Measurements from ENCODE around the gene LRCOL1. TPM values are rescaled to one million over a fixed set of nuclear protein-coding genes. Genes with fewer than 3 reads are reported as not detected.

Gene LRCOL1
- total RNA-seq, 1 experiment from 2014 or later, result not detected

DNA sequence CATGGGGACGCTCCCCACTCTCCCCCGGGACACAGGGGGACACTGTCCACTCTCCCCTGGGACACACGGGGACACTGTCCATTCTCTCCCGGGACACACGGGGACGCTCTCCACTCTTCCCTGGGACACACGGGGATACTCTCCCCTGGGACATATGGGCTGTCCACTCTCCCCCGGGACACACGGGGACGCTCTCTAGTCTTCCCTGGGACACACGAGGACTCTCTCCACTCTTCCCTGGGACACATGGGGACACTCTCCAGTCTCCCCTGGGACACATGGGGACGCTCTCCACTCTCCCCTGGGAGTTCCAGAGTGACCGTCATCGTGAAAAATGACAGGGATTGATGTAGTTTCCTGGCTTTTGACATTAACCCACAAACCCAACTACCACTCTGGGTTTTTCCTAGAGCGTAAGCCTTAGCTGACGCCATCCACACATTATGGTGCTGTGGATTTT is 5.2 kb upstream of the LRCOL1 start:
- in situ Hi-C loops (cut with HindIII; ENCODE audit: low pct_unique_long_range_greater_than_20kb, low sequenced_read_pairs) (no loop called here), intact Hi-C loops (cut with micrococcal nuclease; ENCODE audit: unreplicated experiment) (loop anchor here (2.0 kb wide), 1 partner anchor 201 kb away; no protein-coding TSS in a partner anchor)
- Histone ChIP-seq H3K27me3 (ENCODE audit: control insufficient read depth, insufficient read depth, low read length) (peaks cover 6% of the 10 kb centered on the region; the same call in 1 of the 2 replicates), H3K4me1 (ENCODE audit: control insufficient read depth, insufficient read depth, low read length) (no peaks in the 10 kb centered on the region), H3K27ac (ENCODE audit: low read length) (no peak overlapping the region), H3K4me3 (ENCODE audit: low read depth in 2 of 2, low read length in 2 of 2) (no peak overlapping the region), H3K9me3 (ENCODE audit: control insufficient read depth, insufficient read depth, low read depth, low read length) (no peaks in the 10 kb centered on the region), H3K36me3 (ENCODE audit: control insufficient read depth, insufficient read depth, low read length) (no peaks in the 10 kb centered on the region)
- no TSS peak for BruUV-seq (replicated peaks)
- DNase-seq (ENCODE audit: low read depth, low spot score), result no peak
- POLR2A ChIA-PET, result no interaction called here
- CTCF ChIA-PET, result interaction anchor here (1.1 kb wide), 1 partner anchor 16 kb away, joined by 6 read pairs; no protein-coding TSS in a partner anchor
- TF ChIP-seq, protein P1, sequence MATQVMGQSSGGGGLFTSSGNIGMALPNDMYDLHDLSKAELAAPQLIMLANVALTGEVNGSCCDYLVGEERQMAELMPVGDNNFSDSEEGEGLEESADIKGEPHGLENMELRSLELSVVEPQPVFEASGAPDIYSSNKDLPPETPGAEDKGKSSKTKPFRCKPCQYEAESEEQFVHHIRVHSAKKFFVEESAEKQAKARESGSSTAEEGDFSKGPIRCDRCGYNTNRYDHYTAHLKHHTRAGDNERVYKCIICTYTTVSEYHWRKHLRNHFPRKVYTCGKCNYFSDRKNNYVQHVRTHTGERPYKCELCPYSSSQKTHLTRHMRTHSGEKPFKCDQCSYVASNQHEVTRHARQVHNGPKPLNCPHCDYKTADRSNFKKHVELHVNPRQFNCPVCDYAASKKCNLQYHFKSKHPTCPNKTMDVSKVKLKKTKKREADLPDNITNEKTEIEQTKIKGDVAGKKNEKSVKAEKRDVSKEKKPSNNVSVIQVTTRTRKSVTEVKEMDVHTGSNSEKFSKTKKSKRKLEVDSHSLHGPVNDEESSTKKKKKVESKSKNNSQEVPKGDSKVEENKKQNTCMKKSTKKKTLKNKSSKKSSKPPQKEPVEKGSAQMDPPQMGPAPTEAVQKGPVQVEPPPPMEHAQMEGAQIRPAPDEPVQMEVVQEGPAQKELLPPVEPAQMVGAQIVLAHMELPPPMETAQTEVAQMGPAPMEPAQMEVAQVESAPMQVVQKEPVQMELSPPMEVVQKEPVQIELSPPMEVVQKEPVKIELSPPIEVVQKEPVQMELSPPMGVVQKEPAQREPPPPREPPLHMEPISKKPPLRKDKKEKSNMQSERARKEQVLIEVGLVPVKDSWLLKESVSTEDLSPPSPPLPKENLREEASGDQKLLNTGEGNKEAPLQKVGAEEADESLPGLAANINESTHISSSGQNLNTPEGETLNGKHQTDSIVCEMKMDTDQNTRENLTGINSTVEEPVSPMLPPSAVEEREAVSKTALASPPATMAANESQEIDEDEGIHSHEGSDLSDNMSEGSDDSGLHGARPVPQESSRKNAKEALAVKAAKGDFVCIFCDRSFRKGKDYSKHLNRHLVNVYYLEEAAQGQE (IDR thresholded peaks at IDR 0.05; ENCODE audit: insufficient read depth in 1 of 2, low read depth in 2 of 2, low read length in 1 of 2), result no peak
- TF ChIP-seq TCF7L2 (IDR thresholded peaks at IDR 0.05; ENCODE audit: low read depth, low read length), result no peak
- TF ChIP-seq, protein P2, sequence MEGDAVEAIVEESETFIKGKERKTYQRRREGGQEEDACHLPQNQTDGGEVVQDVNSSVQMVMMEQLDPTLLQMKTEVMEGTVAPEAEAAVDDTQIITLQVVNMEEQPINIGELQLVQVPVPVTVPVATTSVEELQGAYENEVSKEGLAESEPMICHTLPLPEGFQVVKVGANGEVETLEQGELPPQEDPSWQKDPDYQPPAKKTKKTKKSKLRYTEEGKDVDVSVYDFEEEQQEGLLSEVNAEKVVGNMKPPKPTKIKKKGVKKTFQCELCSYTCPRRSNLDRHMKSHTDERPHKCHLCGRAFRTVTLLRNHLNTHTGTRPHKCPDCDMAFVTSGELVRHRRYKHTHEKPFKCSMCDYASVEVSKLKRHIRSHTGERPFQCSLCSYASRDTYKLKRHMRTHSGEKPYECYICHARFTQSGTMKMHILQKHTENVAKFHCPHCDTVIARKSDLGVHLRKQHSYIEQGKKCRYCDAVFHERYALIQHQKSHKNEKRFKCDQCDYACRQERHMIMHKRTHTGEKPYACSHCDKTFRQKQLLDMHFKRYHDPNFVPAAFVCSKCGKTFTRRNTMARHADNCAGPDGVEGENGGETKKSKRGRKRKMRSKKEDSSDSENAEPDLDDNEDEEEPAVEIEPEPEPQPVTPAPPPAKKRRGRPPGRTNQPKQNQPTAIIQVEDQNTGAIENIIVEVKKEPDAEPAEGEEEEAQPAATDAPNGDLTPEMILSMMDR (IDR thresholded peaks at IDR 0.05), result no peak
- no peak for TF ChIP-seq POLR2AphosphoS5 (IDR thresholded peaks at IDR 0.05; ENCODE audit: low read depth, low read length)
- TF ChIP-seq SIN3A (IDR thresholded peaks at IDR 0.05; ENCODE audit: borderline replicate concordance, insufficient read depth, low read depth, low read length), result no peak
- no peak for ATAC-seq

DNA sequence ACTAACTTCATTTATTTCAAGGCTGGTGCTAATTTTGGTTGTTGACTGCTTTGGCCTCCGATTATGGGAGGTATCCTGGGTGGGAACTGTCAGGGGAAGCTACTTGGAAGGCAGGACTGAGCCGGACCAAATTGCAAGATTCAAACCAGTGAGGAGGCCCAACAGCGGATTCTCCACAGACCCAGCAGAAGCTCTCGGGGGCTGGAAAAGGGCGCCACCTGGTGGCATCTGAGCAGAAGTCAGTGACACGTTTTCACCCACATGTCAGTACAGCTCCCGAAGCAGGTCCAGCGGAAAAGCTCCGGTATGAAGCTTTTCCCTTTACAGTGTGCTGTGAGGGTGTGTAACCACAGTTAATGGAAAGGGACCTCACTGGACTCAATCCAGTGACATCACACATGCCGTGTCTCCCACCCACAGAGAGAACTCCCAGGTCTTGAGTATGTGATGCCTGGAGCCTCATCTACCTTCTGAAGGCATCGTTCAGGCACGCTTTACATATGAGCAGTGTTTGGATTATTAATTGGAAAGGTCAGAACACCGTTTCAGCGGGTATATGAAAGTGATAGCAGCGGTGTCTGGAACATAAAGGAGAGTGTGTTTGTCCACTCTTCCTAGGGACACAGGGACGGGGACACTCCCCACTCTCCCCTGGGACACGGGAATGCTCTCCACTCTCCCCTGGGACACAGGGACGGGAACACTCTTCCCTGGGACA is 4.6 kb upstream of the LRCOL1 start:
- ATAC-seq, result peak; percentile 87
- ChIA-PET POLR2A (no interaction called here), CTCF (interaction anchor here (0.6 to 1.4 kb wide), 9 partner anchors 14 to 200 kb away, joined by 3 to 10 read pairs (median 4); no protein-coding TSS in a partner anchor)
- no peak overlapping the region; the same call in 1 of the 2 replicates for H3K27ac ChIP-seq (ENCODE audit: low read length)
- H3K36me3 ChIP-seq (ENCODE audit: control insufficient read depth, insufficient read depth, low read length), result no peaks in the 10 kb centered on the region
- no peaks in the 10 kb centered on the region for H3K9me3 ChIP-seq (ENCODE audit: control insufficient read depth, insufficient read depth, low read depth, low read length)
- in situ Hi-C loops (cut with HindIII; ENCODE audit: low pct_unique_long_range_greater_than_20kb, low sequenced_read_pairs), result no loop called here
- intact Hi-C loops (cut with micrococcal nuclease; ENCODE audit: unreplicated experiment), result loop anchor here (2.0 kb wide), 1 partner anchor 200 kb away; no protein-coding TSS in a partner anchor
- no peak overlapping the region for H3K4me3 ChIP-seq (ENCODE audit: low read depth in 2 of 2, low read length in 2 of 2)
- H3K27me3 ChIP-seq (ENCODE audit: control insufficient read depth, insufficient read depth, low read length), result peaks cover 6% of the 10 kb centered on the region; the same call in 1 of the 2 replicates
- peak; percentile 63 for DNase-seq (ENCODE audit: low read depth, low spot score)
- TF ChIP-seq, protein P2 (IDR thresholded peaks at IDR 0.05), result peak; percentile 93
- TF ChIP-seq SIN3A (IDR thresholded peaks at IDR 0.05; ENCODE audit: borderline replicate concordance, insufficient read depth, low read depth, low read length) (no peak), POLR2AphosphoS5 (IDR thresholded peaks at IDR 0.05; ENCODE audit: low read depth, low read length) (no peak)
- no peaks in the 10 kb centered on the region for H3K4me1 ChIP-seq (ENCODE audit: control insufficient read depth, insufficient read depth, low read length)
- BruUV-seq (replicated peaks), result no TSS peak

Measured in Panc1 (cell line).